HG03565 (cell line): ENCODE results near the gene ANKRD42.
A peak's percentile ranks its signal among the peaks of the same experiment; 100 is the strongest.

Experiments
- ATAC-seq: cut with Tn5 transposase; IDR thresholded peaks from one replicate; pipeline ENCODE4 v1.9.1; 2021; ENCODE audit warnings: mild to moderate bottlenecking, moderate library complexity; ENCODE audit not compliant: unreplicated experiment

The ANKRD42 gene

GRCh38 chr11:83285771-83286528 is 92.4 kb downstream of the ANKRD42 start, which contains the start of gene CCDC90B:
TSS of gene CCDC90B (minus strand) at chr11:83286367. CDS start at chr11:83285972, 395 bp downstream.
- ATAC-seq = peak; percentile 85

GRCh38 chr11:83287631-83288030 is 94.1 kb downstream of the ANKRD42 start:
- ATAC-seq = no peak

DNA sequence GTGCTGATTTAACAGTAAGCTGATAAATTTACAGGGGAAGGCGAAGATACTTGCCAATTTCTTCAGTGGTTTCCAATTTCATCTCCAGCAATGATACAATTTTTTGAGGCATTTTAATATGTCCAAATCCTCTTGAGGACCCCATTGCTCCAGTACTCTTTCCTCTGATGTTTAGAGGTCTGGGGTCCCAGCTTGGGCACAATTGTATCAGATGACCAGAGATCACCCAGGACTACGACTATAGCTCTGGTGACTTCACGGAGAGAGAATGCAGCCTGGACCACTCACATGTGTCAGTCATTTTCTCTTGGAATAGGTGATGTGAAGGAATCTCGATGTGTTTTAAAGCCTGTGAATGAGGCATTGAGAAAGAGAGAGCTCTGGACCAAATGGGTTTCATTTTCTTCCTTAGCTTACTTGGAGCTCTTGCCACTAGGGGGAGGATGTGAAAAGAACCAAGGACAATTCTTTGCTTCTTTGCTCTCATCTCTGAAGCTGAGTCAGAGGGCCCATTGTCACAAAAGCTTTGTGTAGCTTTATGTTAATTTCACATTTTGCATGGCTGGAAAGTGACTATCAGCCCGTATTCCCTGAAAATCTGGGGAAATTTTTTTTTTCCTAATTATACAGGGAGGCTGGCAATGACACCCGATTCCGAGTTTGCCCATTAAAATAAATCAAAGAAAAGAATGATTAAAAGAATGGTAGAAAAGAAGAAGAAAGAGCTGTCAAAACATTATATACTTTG is 99.4 kb downstream of the ANKRD42 start:
- peak; percentile 69 for ATAC-seq

DNA sequence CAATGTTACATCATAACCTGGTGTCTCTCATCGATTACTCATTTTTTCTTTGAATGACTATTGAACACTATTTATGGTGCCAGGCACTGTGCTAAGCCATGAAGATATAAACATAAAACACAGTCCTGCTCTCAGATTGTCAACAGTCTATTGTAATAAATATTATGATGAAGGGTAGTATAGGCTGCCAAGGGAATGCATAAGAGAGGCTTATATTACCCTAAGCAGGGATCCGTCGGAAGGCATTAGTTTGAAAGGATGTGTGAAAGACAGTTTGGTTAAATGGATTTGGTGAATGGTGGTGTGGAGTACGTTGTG is 99.9 kb downstream of the ANKRD42 start:
- ATAC-seq = no peak

- ATAC-seq = no peak
Measured at GRCh38 chr11:83294208-83294607, 100.7 kb downstream of the ANKRD42 start.
